Lower leg skin (tissue), 4 donors: ENCODE data around the gene UGT1A9. TPM values are rescaled to one million over a fixed set of nuclear protein-coding genes. Genes with fewer than 3 reads are reported as not detected.
A peak's percentile ranks its signal among the peaks of the same experiment; 100 is the strongest.

Experiments
- DNase-seq, 2 donors: peaks; one replicate each; pipeline ENCODE4 v3.0.0-alpha.2; 2019; ENCODE audit warnings: low spot score in 2 of 2
- H3K4me3 ChIP-seq: fragments of 200-600 bp; sonication (generic); 2 replicates; pipeline ENCODE4 v1.5.1; 2017; ENCODE audit warnings: mild to moderate bottlenecking, low read depth; ENCODE audit not compliant: poor library complexity, severe bottlenecking
- POLR2A ChIP-seq, 2 donors: fragments of 450-650 bp; IDR thresholded peaks; one replicate each; pipeline ENCODE4 v1.6.1; 2016 to 2017; ENCODE audit warnings: antibody characterized with exemption in 2 of 2, mild to moderate bottlenecking in 1 of 2, moderate library complexity in 1 of 2
- WGBS, 2 donors: methylation state at CpG; one replicate each; pipeline ENCODE4 v1.1.5; 2018; 5-methylcytosine and 5-hydroxymethylcytosine counted together
- intact Hi-C: fragments of 100-400 bp; cut with DNase I; formaldehyde crosslinking; loops from one replicate; pipeline ENCODE4 v1.15.0; 2023; ENCODE audit warnings: low total_unique reads
- total RNA-seq, 4 donors: library from RNA; depleted of rRNA; stranded (reverse); fragments of >200 nt; gene quantifications; one replicate each; pipeline ENCODE4 v1.1.0, GENCODE V29; 2016
- TF ChIP-seq, protein P1 (sequence below), 3 donors: fragments of 450-650 bp; IDR thresholded peaks; one replicate each; pipeline ENCODE4 v1.5.1; 2016; ENCODE audit warnings: antibody characterized with exemption in 3 of 3, mild to moderate bottlenecking in 3 of 3, moderate library complexity in 2 of 3

Gene UGT1A9
- total RNA-seq, 4 donors from 2014 or later, result not detected

DNA sequence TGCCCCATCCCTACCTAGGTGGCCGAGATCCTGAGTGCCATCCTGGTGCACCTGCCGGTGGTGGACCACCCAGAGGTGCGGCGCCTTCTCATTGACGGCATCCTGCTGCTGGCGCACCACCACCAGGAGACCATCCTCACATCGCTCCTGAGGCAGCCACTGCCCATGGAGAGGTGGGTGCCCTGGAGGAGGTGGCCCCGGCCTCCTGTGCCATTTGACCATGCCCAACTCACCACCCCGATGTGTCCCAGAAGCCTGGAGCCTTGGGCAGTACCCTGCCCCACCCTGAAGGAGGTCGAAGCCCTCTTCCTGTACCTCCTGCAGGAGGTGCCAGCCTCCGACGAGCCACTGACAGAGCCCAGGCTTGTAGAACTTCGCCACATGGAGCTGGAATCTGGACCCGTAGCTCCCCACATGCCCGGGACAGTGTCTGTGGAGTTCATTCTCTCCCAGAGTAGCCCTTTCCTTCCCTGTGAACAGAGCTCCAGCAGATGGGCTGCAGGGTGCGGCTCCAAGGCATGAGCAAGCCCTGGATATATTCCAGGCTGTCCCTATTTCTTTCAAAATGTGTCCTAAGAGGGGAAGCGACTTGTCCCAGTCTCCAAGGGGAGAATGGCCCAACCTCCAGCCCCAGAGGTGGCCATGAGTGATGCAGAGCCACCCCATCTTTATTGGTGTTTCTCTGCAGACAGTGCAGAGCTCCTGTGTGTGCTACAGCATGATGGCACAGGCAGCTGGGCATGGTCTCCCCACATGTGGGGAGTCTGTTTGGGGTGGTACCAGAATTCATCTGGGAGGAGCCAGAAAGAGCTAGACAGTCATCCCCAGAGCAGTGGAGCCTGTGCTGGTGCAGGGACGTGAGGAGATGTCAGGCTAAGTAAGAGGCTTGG lies 148.4 kb downstream of the UGT1A9 start:
- H3K4me3 ChIP-seq, result no peak overlapping the region
- WGBS, 2 donors, result 69 to 70% methylated on average over 5 to 14 of the region's 18 CpGs
- no peak for TF ChIP-seq POLR2A (IDR thresholded peaks at IDR 0.05)
- TF ChIP-seq, protein P1, sequence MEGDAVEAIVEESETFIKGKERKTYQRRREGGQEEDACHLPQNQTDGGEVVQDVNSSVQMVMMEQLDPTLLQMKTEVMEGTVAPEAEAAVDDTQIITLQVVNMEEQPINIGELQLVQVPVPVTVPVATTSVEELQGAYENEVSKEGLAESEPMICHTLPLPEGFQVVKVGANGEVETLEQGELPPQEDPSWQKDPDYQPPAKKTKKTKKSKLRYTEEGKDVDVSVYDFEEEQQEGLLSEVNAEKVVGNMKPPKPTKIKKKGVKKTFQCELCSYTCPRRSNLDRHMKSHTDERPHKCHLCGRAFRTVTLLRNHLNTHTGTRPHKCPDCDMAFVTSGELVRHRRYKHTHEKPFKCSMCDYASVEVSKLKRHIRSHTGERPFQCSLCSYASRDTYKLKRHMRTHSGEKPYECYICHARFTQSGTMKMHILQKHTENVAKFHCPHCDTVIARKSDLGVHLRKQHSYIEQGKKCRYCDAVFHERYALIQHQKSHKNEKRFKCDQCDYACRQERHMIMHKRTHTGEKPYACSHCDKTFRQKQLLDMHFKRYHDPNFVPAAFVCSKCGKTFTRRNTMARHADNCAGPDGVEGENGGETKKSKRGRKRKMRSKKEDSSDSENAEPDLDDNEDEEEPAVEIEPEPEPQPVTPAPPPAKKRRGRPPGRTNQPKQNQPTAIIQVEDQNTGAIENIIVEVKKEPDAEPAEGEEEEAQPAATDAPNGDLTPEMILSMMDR (IDR thresholded peaks at IDR 0.05), result no peak
- DNase-seq, result peak in 1 of 2 donors; percentile 61
- intact Hi-C loops, result no loop called here

DNA sequence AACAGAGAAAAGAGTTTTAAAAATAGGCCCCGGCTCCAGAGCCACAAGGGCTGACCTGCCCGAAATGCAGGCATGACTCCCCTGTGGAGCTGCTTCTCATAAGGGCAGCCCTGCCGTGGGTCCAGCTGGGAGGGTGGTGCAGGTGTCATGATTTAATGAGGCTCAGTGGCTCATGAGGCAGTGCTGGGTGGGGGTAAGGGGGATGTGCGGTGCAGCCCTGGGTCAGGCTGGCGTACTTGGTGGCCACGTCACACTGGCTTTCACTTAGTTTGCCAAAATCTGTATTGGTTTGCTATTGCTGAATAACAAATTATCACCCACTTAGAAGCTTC lies 149.0 kb downstream of the UGT1A9 start:
- TF ChIP-seq, protein P1 (IDR thresholded peaks at IDR 0.05), result no peak
- no peak for TF ChIP-seq POLR2A (IDR thresholded peaks at IDR 0.05)

DNA sequence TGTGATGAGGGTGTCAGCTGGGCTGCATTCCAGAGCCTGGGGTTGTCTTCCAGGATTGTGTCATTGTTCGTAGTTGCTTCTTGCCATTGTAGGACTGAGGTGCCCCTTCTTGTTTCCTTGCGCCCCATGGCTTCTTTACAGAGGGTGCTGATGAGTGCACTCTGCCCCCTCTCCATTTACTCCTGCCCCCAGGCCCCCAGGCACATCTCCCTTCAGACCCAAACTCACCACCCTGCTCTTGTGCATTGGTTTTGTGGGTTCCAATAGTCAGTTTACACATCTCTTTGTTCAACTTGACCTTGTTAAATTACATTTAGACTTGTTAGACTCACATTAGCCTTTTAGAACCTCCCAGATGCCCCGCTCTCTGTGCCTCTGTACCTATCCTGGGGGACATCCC lies 149.5 kb downstream of the UGT1A9 start:
- H3K4me3 ChIP-seq, result no peak overlapping the region
- DNase-seq, result no peak
- intact Hi-C loops, result no loop called here
- 88 to 95% methylated on average over 3 of the region's 3 CpGs for WGBS, 2 donors
- TF ChIP-seq, protein P1 (IDR thresholded peaks at IDR 0.05), result no peak
- TF ChIP-seq POLR2A (IDR thresholded peaks at IDR 0.05), result no peak

More for the DNA sequence above, 149.0 kb downstream of the UGT1A9 start:
- WGBS, 2 donors, result 80 to 89% methylated on average over 6 of the region's 6 CpGs
- no peak overlapping the region for H3K4me3 ChIP-seq
- peak in 1 of 2 donors; percentile 67 for DNase-seq
- intact Hi-C loops, result no loop called here

DNA sequence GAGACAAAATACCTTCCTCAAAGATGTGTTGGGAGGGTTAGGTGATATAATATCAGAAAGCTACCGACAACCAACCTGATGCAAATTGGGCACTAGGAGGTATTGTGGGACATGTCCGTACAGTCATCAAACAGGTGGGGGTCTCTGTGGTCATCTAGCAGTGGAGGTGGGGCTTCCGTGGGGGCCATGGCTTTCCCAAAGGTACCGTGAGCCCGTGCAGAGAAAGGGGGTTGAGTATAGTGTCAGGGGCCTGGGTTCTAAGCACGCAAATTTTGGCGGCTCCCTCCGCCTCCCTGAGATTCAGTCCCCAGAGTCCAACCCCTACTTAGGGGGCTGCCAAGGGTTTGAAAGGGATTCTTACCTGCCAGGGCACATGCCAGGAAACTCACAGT lies 150.0 kb downstream of the UGT1A9 start:
- no peak overlapping the region for H3K4me3 ChIP-seq
- 84 to 96% methylated on average over 7 to 8 of the region's 8 CpGs for WGBS, 2 donors
- intact Hi-C loops, result no loop called here
- TF ChIP-seq POLR2A (IDR thresholded peaks at IDR 0.05), result no peak
- TF ChIP-seq, protein P1 (IDR thresholded peaks at IDR 0.05), result no peak
- no peak for DNase-seq

DNA sequence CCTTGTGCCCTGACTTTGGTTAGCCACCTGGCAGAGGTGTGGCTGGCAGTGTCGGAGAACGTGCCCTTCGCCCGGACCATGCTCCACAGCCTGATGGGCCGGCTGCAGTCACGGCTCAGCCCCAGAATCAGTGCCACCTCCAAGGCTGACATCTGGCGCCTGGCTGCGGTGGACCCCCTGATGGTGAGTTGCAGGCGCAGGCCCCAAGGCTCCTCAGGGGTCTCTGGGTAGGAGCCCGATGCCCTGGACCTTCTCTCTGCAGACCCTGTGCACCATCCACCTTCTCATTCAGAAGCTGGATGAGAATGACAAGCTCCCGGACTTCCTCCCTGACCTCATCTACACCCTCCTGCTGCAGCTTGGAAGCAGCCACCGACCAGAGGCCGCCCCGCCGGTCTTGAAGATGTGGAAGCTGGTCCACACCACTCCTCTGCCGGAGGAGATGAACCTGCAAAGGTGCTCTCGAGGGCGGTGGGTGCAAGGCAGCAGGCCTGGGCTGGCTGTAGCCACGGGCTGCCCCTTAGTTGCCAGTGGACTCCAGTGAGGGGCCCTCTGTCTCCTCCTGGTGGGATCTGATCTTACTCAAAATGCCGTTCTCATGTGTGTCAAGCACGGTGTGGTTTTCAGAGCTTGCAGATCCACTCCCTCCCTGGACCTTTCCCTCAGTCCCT lies 150.5 kb downstream of the UGT1A9 start:
- 89 to 92% methylated on average over 15 of the region's 21 CpGs for WGBS, 2 donors
- TF ChIP-seq, protein P1 (IDR thresholded peaks at IDR 0.05), result no peak
- TF ChIP-seq POLR2A (IDR thresholded peaks at IDR 0.05), result no peak
- peak in 1 of 2 donors; percentile 74 for DNase-seq
- no peak overlapping the region for H3K4me3 ChIP-seq
- intact Hi-C loops, result no loop called here

Other genes with a start within 250 kb of the UGT1A9 start
- 10 to 100 TPM; 26.9 to 38.7 (median 37.4) TPM for gene USP40, start 105.1 kb upstream of the UGT1A9 start, total RNA-seq
- gene UGT1A8, start 54.3 kb upstream of the UGT1A9 start, total RNA-seq, result not detected
- under 1 TPM in 1 of 4 donors, not detected in 3; 0.36 TPM for gene UGT1A10, start 35.5 kb upstream of the UGT1A9 start, total RNA-seq
- gene UGT1A7, start 10.0 kb downstream of the UGT1A9 start, total RNA-seq, result 1 to 10 TPM in 2 of 4 donors, under 1 TPM in 2; 0.21 to 6.9 (median 1.6) TPM
- 10 to 100 TPM; 11.5 to 35.6 (median 14.4) TPM for gene UGT1A6, start 21.0 kb downstream of the UGT1A9 start, total RNA-seq
- gene UGT1A5, start 41.0 kb downstream of the UGT1A9 start, total RNA-seq, result 1 to 10 TPM in 1 of 4 donors, under 1 TPM in 2, not detected in 1; 0.32 to 1.7 (median 0.80) TPM
- gene UGT1A4, start 46.8 kb downstream of the UGT1A9 start, total RNA-seq, result 1 to 10 TPM; 1.0 to 2.9 (median 2.4) TPM
- 1 to 10 TPM in 1 of 4 donors, under 1 TPM in 2, not detected in 1; 0.30 to 1.1 (median 0.54) TPM for gene UGT1A3, start 57.1 kb downstream of the UGT1A9 start, total RNA-seq
- under 1 TPM; 0.21 to 0.80 (median 0.36) TPM for gene UGT1A1, start 88.4 kb downstream of the UGT1A9 start, total RNA-seq
- gene MROH2A, start 106.4 kb downstream of the UGT1A9 start, total RNA-seq, result under 1 TPM in 2 of 4 donors, not detected in 2; 0.26 to 0.61 TPM
- gene HJURP, start 182.6 kb downstream of the UGT1A9 start, total RNA-seq, result 1 to 10 TPM; 1.2 to 4.4 (median 3.5) TPM
- gene TRPM8, start 245.5 kb downstream of the UGT1A9 start, total RNA-seq, result under 1 TPM in 2 of 4 donors, not detected in 2; 0.46 TPM